ENCODE data around the gene KRT86.
"Not testable (repeated sequence)": the region's sequence is repeated elsewhere in the genome, so short reads cannot be mapped to it uniquely, and the experiment has no call there.

Gene KRT86

DNA sequence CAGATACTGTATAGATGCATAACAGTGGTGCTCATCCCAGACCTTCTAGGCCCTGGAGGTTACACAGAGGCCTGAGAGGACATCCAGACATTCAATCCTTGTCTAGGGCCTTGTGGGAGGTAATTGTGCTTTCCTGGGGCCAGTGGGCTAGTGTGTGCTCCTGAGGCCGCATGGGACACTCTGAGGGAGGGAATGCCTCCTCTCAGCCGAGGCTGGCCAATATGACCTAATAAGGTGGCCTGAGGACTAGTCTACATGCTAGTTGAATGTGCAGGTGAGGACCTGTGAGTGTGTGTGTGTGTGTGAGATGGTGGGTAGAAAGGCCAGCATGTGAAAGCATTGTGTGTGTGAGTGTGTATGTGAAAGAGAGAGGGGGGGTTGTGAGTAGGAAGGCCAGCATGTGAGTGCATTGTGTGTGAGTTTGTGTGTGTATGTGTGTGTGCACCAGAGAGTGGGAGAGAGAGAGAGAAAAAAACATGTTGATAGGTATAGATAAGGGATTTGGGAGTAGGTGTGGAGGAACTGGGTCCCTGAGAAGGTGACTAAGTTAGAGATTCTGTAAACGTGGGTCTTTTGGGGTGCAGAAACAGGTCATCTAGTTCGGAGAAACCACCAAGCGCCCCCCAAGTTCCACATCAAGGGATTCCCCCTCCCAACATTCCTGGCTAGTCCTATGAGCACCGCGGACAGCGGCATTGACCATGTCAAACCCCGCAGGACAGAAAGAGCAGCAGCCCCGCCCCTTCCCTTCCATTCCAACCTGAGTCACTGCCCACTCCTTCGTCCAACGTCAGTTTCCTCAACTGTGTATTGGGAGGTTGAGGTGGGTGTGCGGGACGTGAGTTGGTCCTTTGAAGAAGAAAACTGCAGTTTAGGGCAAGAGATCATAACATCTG lies 26.6 kb downstream of the KRT86 start:
- H3K4me3 ChIP-seq (ENCODE audit: low read depth, low read length), result no peak overlapping the region
- TF ChIP-seq, protein P1, sequence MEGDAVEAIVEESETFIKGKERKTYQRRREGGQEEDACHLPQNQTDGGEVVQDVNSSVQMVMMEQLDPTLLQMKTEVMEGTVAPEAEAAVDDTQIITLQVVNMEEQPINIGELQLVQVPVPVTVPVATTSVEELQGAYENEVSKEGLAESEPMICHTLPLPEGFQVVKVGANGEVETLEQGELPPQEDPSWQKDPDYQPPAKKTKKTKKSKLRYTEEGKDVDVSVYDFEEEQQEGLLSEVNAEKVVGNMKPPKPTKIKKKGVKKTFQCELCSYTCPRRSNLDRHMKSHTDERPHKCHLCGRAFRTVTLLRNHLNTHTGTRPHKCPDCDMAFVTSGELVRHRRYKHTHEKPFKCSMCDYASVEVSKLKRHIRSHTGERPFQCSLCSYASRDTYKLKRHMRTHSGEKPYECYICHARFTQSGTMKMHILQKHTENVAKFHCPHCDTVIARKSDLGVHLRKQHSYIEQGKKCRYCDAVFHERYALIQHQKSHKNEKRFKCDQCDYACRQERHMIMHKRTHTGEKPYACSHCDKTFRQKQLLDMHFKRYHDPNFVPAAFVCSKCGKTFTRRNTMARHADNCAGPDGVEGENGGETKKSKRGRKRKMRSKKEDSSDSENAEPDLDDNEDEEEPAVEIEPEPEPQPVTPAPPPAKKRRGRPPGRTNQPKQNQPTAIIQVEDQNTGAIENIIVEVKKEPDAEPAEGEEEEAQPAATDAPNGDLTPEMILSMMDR (conservative IDR thresholded peaks at IDR 0.05; ENCODE audit: low read depth, low read length), result no peak
- peak; percentile 23 for DNase-seq (ENCODE audit: low read depth)

GRCh38 chr12:52301721-52302120 lies 27.3 kb downstream of the KRT86 start:
- H3K4me3 ChIP-seq (ENCODE audit: low read depth, low read length); DNase-seq (ENCODE audit: low read depth): not testable (repeated sequence)

DNA sequence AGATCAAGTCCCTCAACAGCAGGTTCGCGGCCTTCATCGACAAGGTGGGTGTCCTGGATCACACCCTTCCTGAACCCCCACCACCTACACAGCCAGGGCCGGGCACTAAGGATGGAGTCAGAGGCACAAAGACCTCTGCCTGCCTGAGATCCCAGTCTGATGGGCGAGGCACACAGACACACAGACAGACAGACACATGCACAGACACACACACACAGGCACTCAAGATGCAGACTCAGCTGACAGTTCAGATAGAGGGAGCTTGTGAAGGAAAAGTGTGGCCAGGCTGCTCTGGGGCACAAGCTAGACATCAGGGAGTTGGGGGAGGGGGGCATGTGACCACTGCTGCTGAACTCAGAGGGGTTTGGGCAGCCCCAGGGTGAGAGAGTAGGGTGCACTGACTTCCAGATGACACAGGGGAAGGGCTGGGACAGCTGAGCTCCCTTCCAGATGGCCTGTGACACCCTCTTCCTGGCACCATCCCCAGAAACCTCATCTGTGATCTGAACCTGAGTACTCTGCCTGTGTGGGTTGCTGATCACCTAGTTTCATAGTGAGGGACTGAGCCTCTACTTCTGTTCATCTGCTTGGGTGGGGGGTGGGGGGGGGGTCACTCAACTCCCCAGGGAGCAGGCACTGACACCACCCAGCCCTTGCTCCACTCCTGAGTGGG lies 27.9 kb downstream of the KRT86 start:
- not testable (repeated sequence) for DNase-seq (ENCODE audit: low read depth); H3K4me3 ChIP-seq (ENCODE audit: low read depth, low read length)

GRCh38 chr12:52304941-52305411 lies 30.5 kb downstream of the KRT86 start:
- not testable (repeated sequence) for DNase-seq (ENCODE audit: low read depth); H3K4me3 ChIP-seq (ENCODE audit: low read depth, low read length)

GRCh38 chr12:52305921-52306705 lies 31.7 kb downstream of the KRT86 start:
- DNase-seq (ENCODE audit: low read depth), result no peak
- H3K4me3 ChIP-seq (ENCODE audit: low read depth, low read length), result no peak overlapping the region
- TF ChIP-seq, protein P1 (conservative IDR thresholded peaks at IDR 0.05; ENCODE audit: low read depth, low read length), result peak; percentile 47

DNA sequence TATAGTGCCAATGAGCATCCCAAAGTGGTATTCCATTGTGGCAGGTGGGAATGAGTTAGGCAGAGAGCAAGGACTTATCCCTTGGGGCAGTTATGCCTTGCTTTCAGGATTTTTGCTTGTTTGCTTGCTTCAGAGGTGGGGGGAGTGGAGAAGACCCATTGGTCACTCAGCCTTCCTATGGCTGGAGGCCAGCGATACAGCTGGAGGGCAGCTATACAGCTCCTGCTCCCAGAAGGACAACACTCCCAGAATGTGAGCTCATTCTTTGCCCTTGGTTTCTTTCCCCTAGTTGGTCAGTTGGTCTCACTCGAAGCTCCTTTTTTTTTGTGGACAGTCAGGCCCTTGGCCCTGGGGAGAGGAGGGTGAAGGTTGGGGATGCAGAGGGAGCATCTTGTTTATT lies 32.3 kb downstream of the KRT86 start:
- no peak overlapping the region for H3K4me3 ChIP-seq (ENCODE audit: low read depth, low read length)
- DNase-seq (ENCODE audit: low read depth), result no peak
- TF ChIP-seq, protein P1 (conservative IDR thresholded peaks at IDR 0.05; ENCODE audit: low read depth, low read length), result no peak

GRCh38 chr12:52307836-52308805 lies 33.7 kb downstream of the KRT86 start:
- peak; percentile 20 for DNase-seq (ENCODE audit: low read depth)
- TF ChIP-seq, protein P1 (conservative IDR thresholded peaks at IDR 0.05; ENCODE audit: low read depth, low read length), result no peak
- H3K4me3 ChIP-seq (ENCODE audit: low read depth, low read length), result peak overlapping the region; percentile 51

All from choroid plexus epithelial cell (primary cell).